IMR-90 (cell line): Measurements from ENCODE around the gene C19orf73. TPM values are rescaled to one million over a fixed set of nuclear protein-coding genes. Genes with fewer than 3 reads are reported as not detected.

Experiments
- ATAC-seq: fragments of 200-7000 bp; cut with Tn5 transposase; 2 replicates; pipeline ENCODE4 v1.9.1; 2020; ENCODE audit warnings: low read depth, mild to moderate bottlenecking, moderate library complexity
- BruUV-seq: library from RNA; stranded (reverse); fragments of 400-500 nt; replicated peaks from 2 replicates; lab custom pipeline; 2021; lab: Mats Ljungman, UMichigan
- CTCF ChIA-PET: fragments of 300-600 bp; formaldehyde crosslinking; extraction: SDS; loops from one replicate; lab custom pipeline; 2021; ENCODE audit warnings: antibody characterized with exemption; lab: Yijun Ruan, JAX
- POLR2A ChIA-PET: fragments of 300-600 bp; sonication (Branson Sonifier 250); formaldehyde crosslinking; loops from one replicate; lab custom pipeline; 2022; ENCODE audit warnings: antibody characterized with exemption; ENCODE audit not compliant: unreplicated experiment; lab: Charles Lee
- DNase-seq: peaks from one replicate; pipeline ENCODE4 v3.0.0; 2013
- H2AFZ ChIP-seq: replicated peaks from 2 replicates; pipeline ENCODE3; 2013; ENCODE audit warnings: low read length, mild to moderate bottlenecking; ENCODE audit not compliant: poor library complexity
- H2AK5ac ChIP-seq: 2 replicates; pipeline ENCODE4 v1.6.1; 2013; ENCODE audit warnings: low read depth, low read length, inconsistent platforms
- H2AK9ac ChIP-seq: replicated peaks from 2 replicates; pipeline ENCODE3; 2013; ENCODE audit warnings: mild to moderate bottlenecking, low read depth, low read length, moderate library complexity; ENCODE audit not compliant: poor library complexity
- H2BK120ac ChIP-seq: 2 replicates; pipeline ENCODE4 v1.6.1; 2013; ENCODE audit warnings: low read depth, low read length, inconsistent platforms
- H2BK15ac ChIP-seq: 3 replicates; pipeline ENCODE4 v1.6.1; 2013; ENCODE audit warnings: low read depth, low read length, inconsistent platforms
- H2BK20ac ChIP-seq: 2 replicates; pipeline ENCODE4 v1.6.1; 2013; ENCODE audit warnings: low read depth, mild to moderate bottlenecking, inconsistent platforms, low read length, moderate library complexity
- H2BK5ac ChIP-seq: 2 replicates; pipeline ENCODE4 v1.6.1; 2013; ENCODE audit warnings: mild to moderate bottlenecking, low read depth, low read length, inconsistent platforms; ENCODE audit not compliant: poor library complexity, severe bottlenecking
- H3K14ac ChIP-seq: replicated peaks from 2 replicates; pipeline ENCODE4 v1.6.1; 2013; ENCODE audit warnings: low read depth, low read length, inconsistent platforms
- H3K18ac ChIP-seq: 2 replicates; pipeline ENCODE4 v1.6.1; 2013; ENCODE audit warnings: low read depth, low read length, control low read depth
- H3K23ac ChIP-seq: 2 replicates; pipeline ENCODE4 v1.6.1; 2013; ENCODE audit warnings: low read depth, low read length, inconsistent platforms
- H3K27ac ChIP-seq: 2 replicates; pipeline ENCODE4 v1.5.1; 2013; ENCODE audit warnings: mild to moderate bottlenecking, control low read depth, low read length; ENCODE audit not compliant: insufficient read depth
- H3K27me3 ChIP-seq: 2 replicates; pipeline ENCODE4 v1.6.1; 2013; ENCODE audit warnings: low read length; ENCODE audit not compliant: control insufficient read depth, insufficient read depth
- H3K36me3 ChIP-seq: 2 replicates; pipeline ENCODE4 v1.6.1; 2013; ENCODE audit warnings: low read length, mixed read lengths; ENCODE audit not compliant: control insufficient read depth, insufficient read depth
- H3K4ac ChIP-seq: 2 replicates; pipeline ENCODE4 v1.6.1; 2013; ENCODE audit warnings: low read depth, low read length, inconsistent platforms
- H3K4me1 ChIP-seq: 2 replicates; pipeline ENCODE4 v1.6.1; 2013; ENCODE audit warnings: low read length, mixed read lengths; ENCODE audit not compliant: control insufficient read depth, insufficient read depth
- H3K4me2 ChIP-seq: 2 replicates; pipeline ENCODE4 v1.6.1; 2013; ENCODE audit warnings: low read depth, mild to moderate bottlenecking, control low read depth, low read length, moderate library complexity
- H3K4me3 ChIP-seq: 2 replicates; pipeline ENCODE4 v1.5.1; 2013; ENCODE audit warnings: low read depth, mild to moderate bottlenecking, control low read depth, low read length, moderate library complexity; ENCODE audit not compliant: insufficient read depth
- H3K56ac ChIP-seq: 2 replicates; pipeline ENCODE4 v1.6.1; 2013; ENCODE audit warnings: low read length, inconsistent platforms; ENCODE audit not compliant: insufficient read depth; ENCODE audit errors: extremely low read depth
- H3K79me1 ChIP-seq, 2 experiments: 2 replicates each; pipeline ENCODE4 v1.6.1; 2013; ENCODE audit warnings: low read length in 2 of 2, inconsistent platforms in 1 of 2, low read depth in 1 of 2
- H3K9ac ChIP-seq: 2 replicates; pipeline ENCODE4 v1.6.1; 2013; ENCODE audit warnings: low read depth, low read length, control low read depth
- H3K9me1 ChIP-seq: 2 replicates; pipeline ENCODE4 v1.6.1; 2013; ENCODE audit warnings: low read length, inconsistent platforms; ENCODE audit not compliant: insufficient read depth
- H3K9me3 ChIP-seq: 2 replicates; pipeline ENCODE4 v1.6.1; 2013; ENCODE audit warnings: low read length; ENCODE audit not compliant: control insufficient read depth, insufficient read depth
- H4K20me1 ChIP-seq: 2 replicates; pipeline ENCODE4 v1.6.1; 2013; ENCODE audit warnings: low read length, inconsistent platforms; ENCODE audit not compliant: insufficient read depth
- H4K5ac ChIP-seq: 2 replicates; pipeline ENCODE4 v1.6.1; 2013; ENCODE audit warnings: mild to moderate bottlenecking, low read depth, low read length, control low read depth
- H4K8ac ChIP-seq, 2 experiments: 2 replicates each; pipeline ENCODE4 v1.6.1; 2013; ENCODE audit warnings: low read depth in 2 of 2, low read length in 2 of 2, control low read depth in 1 of 2, inconsistent platforms in 1 of 2
- H4K91ac ChIP-seq: 2 replicates; pipeline ENCODE4 v1.6.1; 2013; ENCODE audit warnings: low read depth, low read length, inconsistent platforms; ENCODE audit not compliant: insufficient read depth
- BHLHE40 ChIP-seq: fragments of 150-350 bp; IDR thresholded peaks from 2 replicates; pipeline ENCODE4 v1.6.1; 2016; ENCODE audit warnings: mild to moderate bottlenecking, low read depth, low read length
- CTCF ChIP-seq: conservative IDR thresholded peaks from 2 replicates; pipeline ENCODE4 v1.5.1; 2012; ENCODE audit warnings: mild to moderate bottlenecking, low read depth, low read length, improper control_type of control experiment
- ELK1 ChIP-seq: fragments of 150-350 bp; IDR thresholded peaks from 2 replicates; pipeline ENCODE4 v1.6.1; 2016; ENCODE audit warnings: low read depth, mild to moderate bottlenecking, low read length, moderate library complexity, borderline replicate concordance
- FOS ChIP-seq: fragments of 150-350 bp; IDR thresholded peaks from 2 replicates; pipeline ENCODE4 v1.6.1; 2016; ENCODE audit warnings: low read depth, low read length
- MAFK ChIP-seq: IDR thresholded peaks from 2 replicates; pipeline ENCODE4 v1.6.1; 2012; ENCODE audit warnings: low read depth, low read length, improper control_type of control experiment
- MXI1 ChIP-seq: IDR thresholded peaks from 2 replicates; pipeline ENCODE4 v1.6.1; 2012; ENCODE audit warnings: low read depth, mild to moderate bottlenecking, low read length, moderate library complexity, borderline replicate concordance
- POLR2A ChIP-seq: IDR thresholded peaks from 2 replicates; pipeline ENCODE4 v1.6.1; 2012; ENCODE audit warnings: mild to moderate bottlenecking, low read depth, low read length
- RAD21 ChIP-seq: IDR thresholded peaks from 2 replicates; pipeline ENCODE4 v1.6.1; 2012; ENCODE audit warnings: low read length, improper control_type of control experiment
- RCOR1 ChIP-seq: IDR thresholded peaks from 2 replicates; pipeline ENCODE4 v1.6.1; 2012; ENCODE audit warnings: mild to moderate bottlenecking, low read length, improper control_type of control experiment; ENCODE audit not compliant: insufficient replicate concordance
- RFX5 ChIP-seq: IDR thresholded peaks from 2 replicates; pipeline ENCODE4 v1.8.0; 2012; ENCODE audit warnings: low read depth, mild to moderate bottlenecking, low read length, moderate library complexity
- SMC3 ChIP-seq: fragments of 150-350 bp; IDR thresholded peaks from 2 replicates; pipeline ENCODE4 v1.6.1; 2016; ENCODE audit warnings: low read depth, mild to moderate bottlenecking, antibody characterized with exemption, low read length, moderate library complexity
- USF2 ChIP-seq: fragments of 150-350 bp; IDR thresholded peaks from 2 replicates; pipeline ENCODE4 v1.6.1; 2017; ENCODE audit warnings: mild to moderate bottlenecking, antibody characterized with exemption, low read length, low read depth
- WGBS, 2 experiments: methylation state at CpG; one replicate each; pipeline versions ENCODE4 v1.1.5 to v1.1.7; 2013; ENCODE audit warnings: missing lambda C conversion rate in 2 of 2; ENCODE audit not compliant: insufficient read length in 1 of 2; ENCODE audit errors: extremely low coverage in 2 of 2; 5-methylcytosine and 5-hydroxymethylcytosine counted together
- dilution Hi-C: fragments of 300-500 bp; cut with HindIII; formaldehyde crosslinking; loops from one replicate; pipeline ENCODE4 v1.14.3; 2018; ENCODE audit warnings: low sequenced_read_pairs; ENCODE audit not compliant: unreplicated experiment
- in situ Hi-C: fragments of 300-500 bp; cut with MboI; formaldehyde crosslinking; loops from 3 replicates; pipeline ENCODE4 v1.14.3; 2019; ENCODE audit warnings: low sequenced_read_pairs, inconsistent platforms, mixed read lengths
- intact Hi-C: fragments of 100-400 bp; cut with micrococcal nuclease; formaldehyde crosslinking; loops from 2 replicates; pipeline ENCODE4 v1.10.0; 2022
- polyA plus RNA-seq, 3 experiments: library from polyadenylated mRNA; depleted of rRNA; stranded (reverse); fragments of >200 nt; gene quantifications; 2 replicates each; pipeline ENCODE4 v1.2.3, GENCODE V29; 2012; ENCODE audit warnings: low replicate concordance in 1 of 3
- total RNA-seq: library from RNA; depleted of rRNA; stranded (reverse); fragments of >200 nt; gene quantifications from 2 replicates; pipeline ENCODE4 v1.2.3, GENCODE V29; 2012

The C19orf73 gene
- total and polyA plus RNA-seq, 2 of the 4 experiments (the other 2 are of a cell fraction), result 1.2 TPM; not detected in 1

GRCh38 chr19:49094505-49095482 is 24.1 kb downstream of the C19orf73 start:
- no TSS peak for BruUV-seq
- peaks cover 80% of the 10 kb centered on the region for H4K20me1 ChIP-seq
- H3K18ac ChIP-seq, result no peak overlapping the region
- no peak overlapping the region for H3K4ac ChIP-seq
- CTCF ChIA-PET, result no interaction called here
- dilution Hi-C loops, result no loop called here
- no peak overlapping the region for H2AK5ac ChIP-seq
- H4K5ac ChIP-seq, result no peak overlapping the region
- no peak overlapping the region for H3K14ac ChIP-seq
- H2AFZ ChIP-seq, result no peak overlapping the region
- no peak overlapping the region; a peak in 1 of 4 replicates for H4K8ac ChIP-seq
- POLR2A ChIA-PET, result interaction anchor here (0.5 kb wide), 1 partner anchor 8 kb away, joined by 5 read pairs; no protein-coding TSS in a partner anchor
- H3K56ac ChIP-seq, result no peak overlapping the region
- no peak overlapping the region for H4K91ac ChIP-seq
- H3K4me2 ChIP-seq, result no peak overlapping the region
- intact Hi-C loops, result no loop called here
- no peaks in the 10 kb centered on the region for H3K27me3 ChIP-seq
- no peaks in the 10 kb centered on the region for H3K4me1 ChIP-seq
- H3K23ac ChIP-seq, result no peak overlapping the region
- H2AK9ac ChIP-seq, result no peak overlapping the region
- H2BK5ac ChIP-seq, result no peak overlapping the region
- DNase-seq (no peak), ATAC-seq (no peak)
- 82% methylated on average over 12 of the region's 23 CpGs; no CpG with 5 or more reads in 1 of the 2 experiments for WGBS, 2 experiments
- no peak overlapping the region for H3K27ac ChIP-seq
- peaks cover 49 to 68% of the 10 kb centered on the region in 2 experiments for H3K79me1 ChIP-seq
- no peaks in the 10 kb centered on the region for H3K9me1 ChIP-seq
- H3K36me3 ChIP-seq, result peaks cover 76% of the 10 kb centered on the region
- in situ Hi-C loops, result loop anchor here (5.0 kb wide), 1 partner anchor 108 kb away; no protein-coding TSS in a partner anchor
- no peak overlapping the region for H3K4me3 ChIP-seq
- no peak overlapping the region for H2BK120ac ChIP-seq
- no peak overlapping the region for H2BK15ac ChIP-seq
- TF ChIP-seq FOS (no peak), BHLHE40 (no peak), RCOR1 (no peak), ELK1 (no peak), CTCF (no peak), USF2 (no peak), MAFK (no peak), POLR2A (no peak), RAD21 (no peak), RFX5 (no peak), SMC3 (no peak), MXI1 (no peak)
- no peak overlapping the region for H2BK20ac ChIP-seq
- H3K9ac ChIP-seq, result no peak overlapping the region
- H3K9me3 ChIP-seq, result no peaks in the 10 kb centered on the region
